Measurements from ENCODE around the gene LZTS3. TPM values are rescaled to one million over a fixed set of nuclear protein-coding genes. Genes with fewer than 3 reads are reported as not detected.
A peak's percentile ranks its signal among the peaks of the same experiment; 100 is the strongest.
"Not testable (repeated sequence)": the region's sequence is repeated elsewhere in the genome, so short reads cannot be mapped to it uniquely, and the experiment has no call there.

Gene LZTS3
- total RNA-seq, 1 experiment from 2014 or later = 4.5 TPM

- Mint-ChIP-seq H3K4me1 (ENCODE audit: low read depth, unreplicated experiment) (peaks cover 16% of the 10 kb centered on the region), H3K27ac (ENCODE audit: unreplicated experiment) (no peak overlapping the region), H3K36me3 (ENCODE audit: insufficient read depth, unreplicated experiment) (peaks cover 34% of the 10 kb centered on the region), H3K4me3 (ENCODE audit: unreplicated experiment) (peak overlapping the region; percentile 89), H3K27me3 (ENCODE audit: insufficient read depth, unreplicated experiment) (no peaks in the 10 kb centered on the region), H3K9me3 (ENCODE audit: unreplicated experiment) (no peaks in the 10 kb centered on the region)
- CTCF ChIA-PET = no interaction called here
- no peak for DNase-seq
- POLR2A ChIA-PET = no interaction called here
- Histone ChIP-seq H3K4me3 (ENCODE audit: low read depth, low read length) (no peak overlapping the region), H3K27me3 (replicated peaks; ENCODE audit: control insufficient read depth, insufficient read depth, low read length) (no peaks in the 10 kb centered on the region), H3K36me3 (ENCODE audit: control insufficient read depth, insufficient read depth, low read length) (no peaks in the 10 kb centered on the region; the same call in 1 of the 2 replicates), H3K4me1 (peaks cover 8% of the 10 kb centered on the region; the same call in 1 of the 2 replicates), H3K9me3 (no peaks in the 10 kb centered on the region)
- no TSS peak for BruUV-seq (replicated peaks)
- TF ChIP-seq, protein P1, sequence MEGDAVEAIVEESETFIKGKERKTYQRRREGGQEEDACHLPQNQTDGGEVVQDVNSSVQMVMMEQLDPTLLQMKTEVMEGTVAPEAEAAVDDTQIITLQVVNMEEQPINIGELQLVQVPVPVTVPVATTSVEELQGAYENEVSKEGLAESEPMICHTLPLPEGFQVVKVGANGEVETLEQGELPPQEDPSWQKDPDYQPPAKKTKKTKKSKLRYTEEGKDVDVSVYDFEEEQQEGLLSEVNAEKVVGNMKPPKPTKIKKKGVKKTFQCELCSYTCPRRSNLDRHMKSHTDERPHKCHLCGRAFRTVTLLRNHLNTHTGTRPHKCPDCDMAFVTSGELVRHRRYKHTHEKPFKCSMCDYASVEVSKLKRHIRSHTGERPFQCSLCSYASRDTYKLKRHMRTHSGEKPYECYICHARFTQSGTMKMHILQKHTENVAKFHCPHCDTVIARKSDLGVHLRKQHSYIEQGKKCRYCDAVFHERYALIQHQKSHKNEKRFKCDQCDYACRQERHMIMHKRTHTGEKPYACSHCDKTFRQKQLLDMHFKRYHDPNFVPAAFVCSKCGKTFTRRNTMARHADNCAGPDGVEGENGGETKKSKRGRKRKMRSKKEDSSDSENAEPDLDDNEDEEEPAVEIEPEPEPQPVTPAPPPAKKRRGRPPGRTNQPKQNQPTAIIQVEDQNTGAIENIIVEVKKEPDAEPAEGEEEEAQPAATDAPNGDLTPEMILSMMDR (IDR thresholded peaks at IDR 0.05; ENCODE audit: insufficient read depth in 1 of 2, low read depth in 1 of 2, low read length in 1 of 2, severe bottlenecking in 1 of 2, unreplicated experiment in 1 of 2) = no peak
- intact Hi-C loops (cut with micrococcal nuclease; ENCODE audit: unreplicated experiment) = no loop called here
These were observed 15.5 kb downstream of the LZTS3 start for GRCh38 chr20:3157817-3158216.

DNA sequence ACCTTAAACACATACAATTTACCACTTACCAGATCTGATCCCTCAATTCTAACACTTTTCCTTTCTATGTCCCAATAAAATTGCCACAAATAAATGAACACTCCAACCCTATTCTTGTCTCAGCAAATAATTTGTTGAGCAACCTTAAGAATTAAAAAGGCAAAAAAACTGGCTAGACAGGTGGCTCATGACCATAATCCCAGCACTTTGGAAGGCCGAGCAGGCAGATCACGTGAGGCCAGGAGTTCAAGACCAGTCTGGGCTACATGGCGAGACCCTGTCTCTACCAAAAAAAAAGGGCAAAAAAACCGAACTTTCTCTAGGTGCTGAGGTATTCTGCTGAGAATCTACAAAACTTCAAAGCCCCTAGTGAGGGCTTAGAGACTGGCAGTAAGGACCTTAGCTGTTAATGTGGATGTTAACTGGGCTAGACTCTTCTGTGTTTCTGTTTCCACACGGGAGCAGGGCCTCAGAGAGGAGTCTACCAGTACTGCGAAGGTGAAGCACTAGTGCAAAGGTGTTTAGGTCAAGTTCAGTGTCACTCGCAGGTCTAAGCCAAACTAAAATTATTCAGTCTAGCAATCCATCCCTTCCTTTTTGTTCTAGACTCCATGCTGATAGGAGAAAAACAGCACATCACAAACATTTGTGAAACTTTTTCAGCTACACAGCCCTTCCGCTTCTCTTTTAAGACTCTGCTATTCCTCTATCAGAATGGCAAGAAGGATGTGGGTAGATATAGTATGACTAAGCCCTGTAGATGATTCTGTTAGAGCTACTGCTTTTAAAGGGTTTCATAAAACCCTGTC, 16.3 kb downstream of the LZTS3 start:
- no peak overlapping the region for H3K27ac Mint-ChIP-seq (ENCODE audit: unreplicated experiment)
- POLR2A ChIA-PET = no interaction called here
- H3K27me3 Mint-ChIP-seq (ENCODE audit: insufficient read depth, unreplicated experiment) = no peaks in the 10 kb centered on the region
- H3K9me3 ChIP-seq = no peaks in the 10 kb centered on the region
- BruUV-seq (replicated peaks) = no TSS peak
- H3K9me3 Mint-ChIP-seq (ENCODE audit: unreplicated experiment) = no peaks in the 10 kb centered on the region
- H3K4me3 Mint-ChIP-seq (ENCODE audit: unreplicated experiment) = peak overlapping the region; percentile 89
- peaks cover 8% of the 10 kb centered on the region; the same call in 1 of the 2 replicates for H3K4me1 ChIP-seq
- no peaks in the 10 kb centered on the region for H3K27me3 ChIP-seq (replicated peaks; ENCODE audit: control insufficient read depth, insufficient read depth, low read length)
- peaks cover 16% of the 10 kb centered on the region for H3K4me1 Mint-ChIP-seq (ENCODE audit: low read depth, unreplicated experiment)
- TF ChIP-seq, protein P1 (IDR thresholded peaks at IDR 0.05; ENCODE audit: insufficient read depth in 1 of 2, low read depth in 1 of 2, low read length in 1 of 2, severe bottlenecking in 1 of 2, unreplicated experiment in 1 of 2) = no peak
- no peak overlapping the region for H3K4me3 ChIP-seq (ENCODE audit: low read depth, low read length)
- no peak for DNase-seq
- peaks cover 40% of the 10 kb centered on the region for H3K36me3 Mint-ChIP-seq (ENCODE audit: insufficient read depth, unreplicated experiment)
- intact Hi-C loops (cut with micrococcal nuclease; ENCODE audit: unreplicated experiment) = no loop called here
- H3K36me3 ChIP-seq (ENCODE audit: control insufficient read depth, insufficient read depth, low read length) = no peaks in the 10 kb centered on the region; the same call in 1 of the 2 replicates
- CTCF ChIA-PET = no interaction called here

DNA sequence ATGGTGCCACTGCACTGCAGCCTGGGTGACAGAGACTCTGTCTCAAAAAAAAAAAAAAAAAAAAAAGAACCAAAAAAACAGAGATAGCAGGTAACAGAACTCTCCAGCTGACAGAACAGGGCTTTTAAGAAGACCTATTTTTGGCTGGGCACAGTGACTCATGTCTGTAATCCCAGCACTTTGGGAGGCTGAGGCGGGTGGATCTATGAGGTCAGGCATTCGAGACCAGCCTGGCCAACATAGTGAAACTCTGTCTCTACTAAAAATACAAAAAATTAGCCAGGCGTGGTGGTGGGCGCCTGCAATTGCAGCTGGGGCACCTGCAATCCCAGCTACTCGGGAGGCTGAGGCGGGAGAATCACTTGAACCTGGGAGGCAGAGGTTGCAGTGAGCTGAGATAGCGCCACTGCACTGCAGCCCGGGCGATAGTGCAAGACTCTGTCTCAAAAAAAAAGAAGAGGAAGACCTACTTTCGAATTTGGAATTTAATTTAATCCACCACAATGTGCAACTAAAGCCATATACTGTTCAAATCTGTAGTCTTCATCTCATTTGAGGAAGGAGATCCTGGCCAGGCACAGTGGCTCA, 21.2 kb downstream of the LZTS3 start:
- CTCF ChIA-PET; H3K27me3 Mint-ChIP-seq (ENCODE audit: insufficient read depth, unreplicated experiment): not testable (repeated sequence)

More for the DNA sequence above, 21.2 kb downstream of the LZTS3 start:
- H3K4me1 ChIP-seq; H3K4me3 ChIP-seq (ENCODE audit: low read depth, low read length); H3K9me3 ChIP-seq; intact Hi-C loops (cut with micrococcal nuclease; ENCODE audit: unreplicated experiment); H3K4me3 Mint-ChIP-seq (ENCODE audit: unreplicated experiment); H3K4me1 Mint-ChIP-seq (ENCODE audit: low read depth, unreplicated experiment); H3K36me3 ChIP-seq (ENCODE audit: control insufficient read depth, insufficient read depth, low read length); BruUV-seq (replicated peaks); H3K27me3 ChIP-seq (replicated peaks; ENCODE audit: control insufficient read depth, insufficient read depth, low read length); H3K9me3 Mint-ChIP-seq (ENCODE audit: unreplicated experiment); DNase-seq; H3K27ac Mint-ChIP-seq (ENCODE audit: unreplicated experiment); POLR2A ChIA-PET: not testable (repeated sequence)
- peaks cover 63% of the 10 kb centered on the region for H3K36me3 Mint-ChIP-seq (ENCODE audit: insufficient read depth, unreplicated experiment)
